Measurements from ENCODE around the gene SLC52A1. TPM values are rescaled to one million over a fixed set of nuclear protein-coding genes. Genes with fewer than 3 reads are reported as not detected.

Gene SLC52A1
- not detected for total RNA-seq (2013)
- polyA plus RNA-seq (not detected), polyA minus RNA-seq (not detected in 2 replicates), total RNA-seq (0 to 0.45 (median 0) reads per million in 11 experiments)

- no peaks in the 10 kb centered on the region for H3K79me2 ChIP-seq (ENCODE audit: insufficient read depth, low read length)
- 11% methylated on average over 15 of the region's 24 CpGs for WGBS (ENCODE audit: insufficient coverage)
- no peak within 1 kb of the TSS for H3K9ac ChIP-seq (ENCODE audit: insufficient read depth, low read length, poor library complexity, severe bottlenecking)
- H3K4me1 ChIP-seq (ENCODE audit: control insufficient read depth in 1 of 2, insufficient read depth in 2 of 2, low read length in 2 of 2): peaks cover 17 to 19% of the 10 kb centered on the region in 2 donors
- no peak for DNase-seq
- H3K9me3 Mint-ChIP-seq: peaks cover 0 to 6% (median 0%) of the 10 kb centered on the region in 7 donors
- intact Hi-C loops (cut with micrococcal nuclease): no loop called here
- H3K4me2 ChIP-seq (replicated peaks; ENCODE audit: extremely low read depth, low read length, poor library complexity, severe bottlenecking): no peak within 1 kb of the TSS
- no peaks in the 10 kb centered on the region for H3K36me3 ChIP-seq (replicated peaks in 1 of 2; ENCODE audit: control insufficient read depth in 1 of 2, insufficient read depth in 2 of 2, low read length in 2 of 2)
- no peak for TF ChIP-seq CTCF (IDR thresholded peaks at IDR 0.05)
- no peak within 1 kb of the TSS for H2AFZ ChIP-seq (ENCODE audit: insufficient read depth, low read depth, low read length, poor library complexity, severe bottlenecking)
- H4K20me1 ChIP-seq (ENCODE audit: insufficient read depth, low read length): no peaks in the 10 kb centered on the region
- no peaks in the 10 kb centered on the region for H3K9me3 ChIP-seq (replicated peaks in 1 of 2; ENCODE audit: control insufficient read depth in 1 of 2, insufficient read depth in 1 of 2, low read length in 2 of 2)
- peaks cover 18% of the 10 kb centered on the region for H3K4me1 Mint-ChIP-seq
- H3K27ac ChIP-seq (ENCODE audit: low read depth in 1 of 2, low read length in 2 of 2): no peak within 1 kb of the TSS
- H3K27ac Mint-ChIP-seq: peak within 1 kb of the TSS in 1 of 7 donors; percentile 8
- H3K27me3 ChIP-seq (ENCODE audit: control insufficient read depth in 2 of 2, insufficient read depth in 2 of 2, low read length in 2 of 2): peaks cover 2 to 20% of the 10 kb centered on the region in 2 donors
- H3K4me3 ChIP-seq (replicated peaks in 1 of 3; ENCODE audit: low read depth in 2 of 3, low read length in 3 of 3): no peak within 1 kb of the TSS
- peak within 1 kb of the TSS in 1 of 2 donors; percentile 63 for H3K4me3 Mint-ChIP-seq
- H3K27me3 Mint-ChIP-seq (ENCODE audit: low read depth in 3 of 3): peaks cover 11 to 42% (median 31%) of the 10 kb centered on the region in 3 donors
- H3K36me3 Mint-ChIP-seq: no peaks in the 10 kb centered on the region
Measured at GRCh38 chr17:5035315-5035714, at the start of gene SLC52A1. TSS of gene SLC52A1 (minus strand) at chr17:5035426. CDS start at chr17:5034606, 820 bp downstream.

GRCh38 chr17:5080591-5080990, 45.4 kb upstream of the SLC52A1 start:
- no peak overlapping the region for H3K4me2 ChIP-seq (replicated peaks; ENCODE audit: extremely low read depth, low read length, poor library complexity, severe bottlenecking)
- H3K4me1 ChIP-seq (ENCODE audit: control insufficient read depth in 1 of 2, insufficient read depth in 2 of 2, low read length in 2 of 2): peaks cover 16 to 20% of the 10 kb centered on the region in 2 donors
- Mint-ChIP-seq H3K9me3 (peaks cover 32 to 66% (median 60%) of the 10 kb centered on the region in 7 donors), H3K4me1 (peaks cover 17% of the 10 kb centered on the region), H3K36me3 (peaks cover 31 to 44% of the 10 kb centered on the region in 2 donors), H3K4me3 (no peak overlapping the region), H3K27ac (peak overlapping the region in 1 of 7 donors; percentile 39), H3K27me3 (ENCODE audit: low read depth in 3 of 3) (peaks cover 6 to 12% (median 8%) of the 10 kb centered on the region in 3 donors)
- peaks cover 0 to 3% of the 10 kb centered on the region in 2 donors for H3K27me3 ChIP-seq (ENCODE audit: control insufficient read depth in 2 of 2, insufficient read depth in 2 of 2, low read length in 2 of 2)
- no peaks in the 10 kb centered on the region for H3K79me2 ChIP-seq (ENCODE audit: insufficient read depth, low read length)
- H4K20me1 ChIP-seq (ENCODE audit: insufficient read depth, low read length): no peaks in the 10 kb centered on the region
- no peak overlapping the region for H3K4me3 ChIP-seq (replicated peaks in 1 of 3; ENCODE audit: low read depth in 2 of 3, low read length in 3 of 3)
- no peak for TF ChIP-seq CTCF (IDR thresholded peaks at IDR 0.05)
- intact Hi-C loops (cut with micrococcal nuclease): no loop called here
- WGBS (ENCODE audit: insufficient coverage): 89% methylated on average over 1 of the region's 3 CpGs
- no peak overlapping the region for H3K9ac ChIP-seq (ENCODE audit: insufficient read depth, low read length, poor library complexity, severe bottlenecking)
- no peak for DNase-seq
- no peak overlapping the region for H3K27ac ChIP-seq (ENCODE audit: low read depth in 1 of 2, low read length in 2 of 2)
- H3K36me3 ChIP-seq (replicated peaks in 1 of 2; ENCODE audit: control insufficient read depth in 1 of 2, insufficient read depth in 2 of 2, low read length in 2 of 2): peaks cover 0 to 41% of the 10 kb centered on the region in 2 donors
- H3K9me3 ChIP-seq (replicated peaks in 1 of 2; ENCODE audit: control insufficient read depth in 1 of 2, insufficient read depth in 1 of 2, low read length in 2 of 2): peaks cover 33 to 51% of the 10 kb centered on the region in 2 donors
- H2AFZ ChIP-seq (ENCODE audit: insufficient read depth, low read depth, low read length, poor library complexity, severe bottlenecking): no peak overlapping the region
